Jurkat, Clone E6-1 (cell line): Measurements from ENCODE around the gene NACC2.
"Not testable (repeated sequence)": the region's sequence is repeated elsewhere in the genome, so short reads cannot be mapped to it uniquely, and the experiment has no call there.

Experiments
- DNase-seq: peaks from one replicate; pipeline ENCODE4 v3.0.0-alpha.2; 2011; ENCODE audit warnings: low read depth, low spot score
- H3K4me3 ChIP-seq: 2 replicates; pipeline ENCODE4 v1.5.1; 2011; ENCODE audit warnings: mild to moderate bottlenecking, low read length, control low read depth, moderate library complexity

The NACC2 gene

GRCh38 chr9:136036050-136036449 lies 59.0 kb downstream of the NACC2 start:
- no peak overlapping the region for H3K4me3 ChIP-seq
- no peak for DNase-seq

- no peak for DNase-seq
- H3K4me3 ChIP-seq: no peak overlapping the region
Measured at GRCh38 chr9:136031741-136032730, 63.1 kb downstream of the NACC2 start.

- DNase-seq: no peak
- no peak overlapping the region for H3K4me3 ChIP-seq
Measured at GRCh38 chr9:136031094-136031493, 64.0 kb downstream of the NACC2 start.

- DNase-seq: no peak
- H3K4me3 ChIP-seq: no peak overlapping the region
Measured at GRCh38 chr9:136029556-136029955, 65.5 kb downstream of the NACC2 start.

GRCh38 chr9:136028760-136029470 lies 66.2 kb downstream of the NACC2 start:
- no peak for DNase-seq
- H3K4me3 ChIP-seq: no peak overlapping the region

GRCh38 chr9:136026943-136027289 lies 68.2 kb downstream of the NACC2 start:
- not testable (repeated sequence) for DNase-seq

GRCh38 chr9:136026266-136026942 lies 68.7 kb downstream of the NACC2 start:
- no peak for DNase-seq
- H3K4me3 ChIP-seq: no peak overlapping the region

More at GRCh38 chr9:136026943-136027289, 68.2 kb downstream of the NACC2 start:
- not testable (repeated sequence) for H3K4me3 ChIP-seq

- DNase-seq: no peak
- H3K4me3 ChIP-seq: no peak overlapping the region
Measured at GRCh38 chr9:136025481-136025880, 69.6 kb downstream of the NACC2 start.

GRCh38 chr9:136024696-136025316 lies 70.3 kb downstream of the NACC2 start:
- H3K4me3 ChIP-seq: no peak overlapping the region

GRCh38 chr9:136024286-136024685 lies 70.8 kb downstream of the NACC2 start:
- DNase-seq: no peak
- no peak overlapping the region for H3K4me3 ChIP-seq

More at GRCh38 chr9:136024696-136025316, 70.3 kb downstream of the NACC2 start:
- no peak for DNase-seq

- no peak overlapping the region for H3K4me3 ChIP-seq
- DNase-seq: no peak
Measured at GRCh38 chr9:136023410-136024225, 71.5 kb downstream of the NACC2 start.

GRCh38 chr9:136022731-136023409 lies 72.2 kb downstream of the NACC2 start:
- no peak for DNase-seq
- H3K4me3 ChIP-seq: no peak overlapping the region

- no peak for DNase-seq
- no peak overlapping the region for H3K4me3 ChIP-seq
Measured at GRCh38 chr9:136021872-136022681, 73.0 kb downstream of the NACC2 start.

GRCh38 chr9:136021171-136021871 lies 73.8 kb downstream of the NACC2 start:
- no peak overlapping the region for H3K4me3 ChIP-seq
- no peak for DNase-seq

GRCh38 chr9:136020671-136021070 lies 74.4 kb downstream of the NACC2 start:
- no peak overlapping the region for H3K4me3 ChIP-seq
- DNase-seq: no peak

- no peak for DNase-seq
- H3K4me3 ChIP-seq: no peak overlapping the region
Measured at GRCh38 chr9:136020206-136020605, 74.9 kb downstream of the NACC2 start.

GRCh38 chr9:136019681-136020060 lies 75.4 kb downstream of the NACC2 start:
- H3K4me3 ChIP-seq: no peak overlapping the region
- no peak for DNase-seq
